Glutamatergic neuron (in vitro differentiated cells): ENCODE data around the gene VWA3A. TPM values are rescaled to one million over a fixed set of nuclear protein-coding genes. Genes with fewer than 3 reads are reported as not detected.
"Not testable (repeated sequence)": the region's sequence is repeated elsewhere in the genome, so short reads cannot be mapped to it uniquely, and the experiment has no call there.

Experiments
- DNase-seq: peaks from one replicate; pipeline ENCODE4 v3.0.0; 2022
- H3K27ac Mint-ChIP-seq: one replicate; pipeline ENCODE4 v1.8.0; 2020; ENCODE audit warnings: mild to moderate bottlenecking, mixed read lengths, inconsistent platforms; ENCODE audit not compliant: unreplicated experiment
- H3K27me3 Mint-ChIP-seq: one replicate; pipeline ENCODE4 v1.8.0; 2020; ENCODE audit warnings: mild to moderate bottlenecking, moderate library complexity, mixed read lengths, inconsistent platforms; ENCODE audit not compliant: unreplicated experiment
- H3K36me3 Mint-ChIP-seq: one replicate; pipeline ENCODE4 v1.8.0; 2020; ENCODE audit warnings: mild to moderate bottlenecking, mixed read lengths, inconsistent platforms; ENCODE audit not compliant: unreplicated experiment
- H3K4me1 Mint-ChIP-seq: one replicate; pipeline ENCODE4 v1.8.0; 2020; ENCODE audit warnings: mild to moderate bottlenecking, low read depth, mixed read lengths, inconsistent platforms; ENCODE audit not compliant: unreplicated experiment
- H3K4me3 Mint-ChIP-seq: one replicate; pipeline ENCODE4 v1.8.0; 2020; ENCODE audit warnings: mild to moderate bottlenecking, mixed read lengths, inconsistent platforms; ENCODE audit not compliant: unreplicated experiment
- H3K9me3 Mint-ChIP-seq: one replicate; pipeline ENCODE4 v1.8.0; 2020; ENCODE audit warnings: mild to moderate bottlenecking, moderate library complexity, mixed read lengths, inconsistent platforms; ENCODE audit not compliant: unreplicated experiment
- total RNA-seq: library from RNA; stranded (reverse); fragmentation: NEBNext Ultra II Directional; extraction: Animal tissue kit (Norgen Biotek cat#: 25700); gene quantifications from one replicate; pipeline ENCODE4 v1.2.1, GENCODE V29; 2021; ENCODE audit not compliant: unreplicated experiment
- TF ChIP-seq, protein P1 (sequence below): fragments of 200-600 bp; sonication (generic); IDR thresholded peaks from one replicate; pipeline ENCODE4 v1.5.0; 2021; ENCODE audit not compliant: partially characterized antibody, unreplicated experiment

The VWA3A gene
- total RNA-seq, 1 donor from 2014 or later, result 0.17 TPM

DNA sequence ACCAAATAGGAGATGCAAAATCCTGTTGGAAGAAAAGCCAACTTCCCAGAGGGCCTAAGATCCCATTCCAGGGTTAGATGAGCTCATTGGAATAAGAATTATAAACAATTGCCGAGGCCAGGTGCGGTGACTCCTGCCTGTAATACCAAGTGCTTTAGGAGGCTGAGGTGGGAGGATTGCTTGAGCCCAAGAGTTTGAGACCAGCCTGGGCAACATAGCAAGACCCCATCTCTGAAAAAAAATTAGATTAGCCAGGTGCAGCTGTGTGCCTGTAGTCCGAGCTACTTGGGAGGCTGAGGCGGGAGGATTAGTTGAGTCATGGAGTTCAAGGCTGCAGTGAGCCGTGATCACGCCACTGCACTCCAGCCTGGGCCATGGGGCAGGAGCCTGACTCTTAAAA, 52.2 kb downstream of the VWA3A start:
- Mint-ChIP-seq H3K27me3 (peaks cover 3% of the 10 kb centered on the region), H3K4me1 (peaks cover 2% of the 10 kb centered on the region)

DNA sequence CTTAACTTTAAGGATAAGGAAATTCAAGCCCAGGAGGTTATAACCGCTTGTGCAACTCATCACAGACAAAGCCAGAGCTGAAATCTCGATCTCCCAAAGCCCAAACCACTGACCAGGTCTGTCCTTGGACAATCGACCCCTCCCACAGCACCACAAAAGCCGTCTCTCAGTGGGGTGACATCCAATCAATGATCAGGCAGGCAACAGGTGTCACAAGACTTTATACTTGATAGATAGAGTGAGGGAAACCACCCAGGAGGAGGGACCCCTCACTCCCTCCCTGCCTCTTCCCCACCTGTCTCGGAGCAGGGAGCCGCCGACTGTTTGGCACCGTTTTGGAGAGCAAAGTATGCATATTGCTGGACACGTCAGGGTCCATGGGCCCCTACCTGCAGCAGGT, 55.5 kb downstream of the VWA3A start:
- Mint-ChIP-seq H3K27ac (no peak overlapping the region), H3K36me3 (no peaks in the 10 kb centered on the region), H3K9me3 (no peaks in the 10 kb centered on the region), H3K27me3 (peaks cover 2% of the 10 kb centered on the region), H3K4me3 (no peak overlapping the region), H3K4me1 (no peaks in the 10 kb centered on the region)
- DNase-seq, result no peak
- TF ChIP-seq, protein P1, sequence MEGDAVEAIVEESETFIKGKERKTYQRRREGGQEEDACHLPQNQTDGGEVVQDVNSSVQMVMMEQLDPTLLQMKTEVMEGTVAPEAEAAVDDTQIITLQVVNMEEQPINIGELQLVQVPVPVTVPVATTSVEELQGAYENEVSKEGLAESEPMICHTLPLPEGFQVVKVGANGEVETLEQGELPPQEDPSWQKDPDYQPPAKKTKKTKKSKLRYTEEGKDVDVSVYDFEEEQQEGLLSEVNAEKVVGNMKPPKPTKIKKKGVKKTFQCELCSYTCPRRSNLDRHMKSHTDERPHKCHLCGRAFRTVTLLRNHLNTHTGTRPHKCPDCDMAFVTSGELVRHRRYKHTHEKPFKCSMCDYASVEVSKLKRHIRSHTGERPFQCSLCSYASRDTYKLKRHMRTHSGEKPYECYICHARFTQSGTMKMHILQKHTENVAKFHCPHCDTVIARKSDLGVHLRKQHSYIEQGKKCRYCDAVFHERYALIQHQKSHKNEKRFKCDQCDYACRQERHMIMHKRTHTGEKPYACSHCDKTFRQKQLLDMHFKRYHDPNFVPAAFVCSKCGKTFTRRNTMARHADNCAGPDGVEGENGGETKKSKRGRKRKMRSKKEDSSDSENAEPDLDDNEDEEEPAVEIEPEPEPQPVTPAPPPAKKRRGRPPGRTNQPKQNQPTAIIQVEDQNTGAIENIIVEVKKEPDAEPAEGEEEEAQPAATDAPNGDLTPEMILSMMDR, result no peak

More for the DNA sequence above, 52.2 kb downstream of the VWA3A start:
- no peak for DNase-seq
- TF ChIP-seq, protein P1, result no peak
- Mint-ChIP-seq H3K9me3 (no peaks in the 10 kb centered on the region), H3K36me3 (no peaks in the 10 kb centered on the region), H3K4me3 (no peak overlapping the region), H3K27ac (no peak overlapping the region)

- Mint-ChIP-seq H3K27me3 (no peaks in the 10 kb centered on the region), H3K4me3 (no peak overlapping the region), H3K4me1 (no peaks in the 10 kb centered on the region), H3K27ac (no peak overlapping the region), H3K9me3 (no peaks in the 10 kb centered on the region), H3K36me3 (no peaks in the 10 kb centered on the region)
- TF ChIP-seq, protein P1, result no peak
- DNase-seq, result no peak
Observed at GRCh38 chr16:22151246-22151998, 59.1 kb downstream of the VWA3A start.

DNA sequence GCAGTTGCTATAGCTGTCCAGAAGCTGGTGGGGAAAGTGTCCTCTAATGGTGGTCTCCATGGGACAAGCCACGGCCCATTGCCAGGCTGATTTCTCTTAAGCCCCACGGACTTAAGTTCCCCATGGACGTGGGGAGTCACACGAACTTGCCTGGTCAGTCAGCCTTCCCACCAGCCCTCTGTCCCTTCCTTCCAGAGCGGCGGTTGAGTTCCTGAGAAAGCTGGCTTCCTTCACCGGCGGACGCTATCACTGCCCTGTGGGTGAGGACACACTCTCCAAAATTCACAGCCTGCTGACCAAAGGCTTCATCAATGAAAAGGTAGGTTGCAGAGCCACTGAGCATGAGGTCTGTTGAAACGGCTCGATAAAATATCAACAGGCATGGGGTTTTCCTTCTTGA, 60.0 kb downstream of the VWA3A start:
- Mint-ChIP-seq H3K4me1 (no peaks in the 10 kb centered on the region), H3K27ac (no peak overlapping the region), H3K27me3 (no peaks in the 10 kb centered on the region), H3K9me3 (no peaks in the 10 kb centered on the region), H3K36me3 (no peaks in the 10 kb centered on the region), H3K4me3 (no peak overlapping the region)
- TF ChIP-seq, protein P1, result no peak
- no peak for DNase-seq

DNA sequence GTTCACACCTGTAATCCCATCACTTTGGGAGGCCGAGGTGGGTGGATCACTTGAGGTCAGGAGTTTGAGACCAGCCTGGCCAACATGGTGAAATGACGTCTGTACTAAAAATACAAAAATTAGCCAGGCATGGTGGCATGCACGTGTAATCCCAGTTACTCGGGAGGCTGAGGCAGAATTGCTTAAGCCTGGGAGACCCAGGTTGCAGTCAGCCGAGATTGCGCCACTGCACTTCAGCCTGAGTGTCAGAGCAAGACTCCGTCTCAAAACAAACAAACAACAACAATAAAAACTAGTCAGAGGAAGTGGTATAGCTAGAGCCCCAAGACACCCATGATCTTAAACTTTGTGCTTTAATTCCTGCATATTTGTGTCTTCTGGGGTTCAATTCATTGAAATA, 60.7 kb downstream of the VWA3A start:
- DNase-seq, H3K27me3 Mint-ChIP-seq, H3K9me3 Mint-ChIP-seq, H3K36me3 Mint-ChIP-seq, H3K4me1 Mint-ChIP-seq, H3K4me3 Mint-ChIP-seq, H3K27ac Mint-ChIP-seq: not testable (repeated sequence)
